Activated naive CD8-positive, alpha-beta T cell treated with anti-CD3 and anti-CD28 coated beads, Interleukin-2, amount 10 ng/mL, durations not matched to agents 7 days and 5 days (primary cell): Measurements from ENCODE around the gene PLEKHM3. TPM values are rescaled to one million over a fixed set of nuclear protein-coding genes. Genes with fewer than 3 reads are reported as not detected.

Experiments
- ATAC-seq: fragments of 150-1000 bp; cut with Tn5 transposase; one replicate; pipeline ENCODE4 v1.10.0; 2021; ENCODE audit warnings: low read depth, moderate library complexity
- POLR2A ChIA-PET: fragments of 350-600 bp; sonication (Branson Sonifier 250); formaldehyde crosslinking; loops from one replicate; lab custom pipeline; 2021; ENCODE audit warnings: antibody characterized with exemption; lab: Charles Lee
- DNase-seq: peaks from one replicate; pipeline ENCODE4 v3.0.0; 2021
- H3K27ac Mint-ChIP-seq: one replicate; pipeline ENCODE4 v1.8.0; 2022; ENCODE audit warnings: mild to moderate bottlenecking, mixed read lengths
- H3K27me3 Mint-ChIP-seq: one replicate; pipeline ENCODE4 v1.8.0; 2022; ENCODE audit warnings: mild to moderate bottlenecking, moderate library complexity, mixed read lengths
- H3K36me3 Mint-ChIP-seq: one replicate; pipeline ENCODE4 v1.8.0; 2021; ENCODE audit warnings: mild to moderate bottlenecking, mixed read lengths
- H3K4me1 Mint-ChIP-seq: one replicate; pipeline ENCODE4 v1.8.0; 2021; ENCODE audit warnings: mixed read lengths
- H3K4me3 Mint-ChIP-seq: one replicate; pipeline ENCODE4 v1.8.0; 2022; ENCODE audit warnings: mild to moderate bottlenecking, moderate library complexity, mixed read lengths
- H3K9me3 Mint-ChIP-seq: one replicate; pipeline ENCODE4 v1.8.0; 2021; ENCODE audit warnings: mixed read lengths
- total RNA-seq, 2 experiments: library from RNA; stranded (reverse); gene quantifications; one replicate each; pipeline ENCODE4 v1.2.3, GENCODE V29; 2021

The PLEKHM3 gene
- total RNA-seq, 2 experiments from 2014 or later = 8.7 to 9.5 TPM

DNA sequence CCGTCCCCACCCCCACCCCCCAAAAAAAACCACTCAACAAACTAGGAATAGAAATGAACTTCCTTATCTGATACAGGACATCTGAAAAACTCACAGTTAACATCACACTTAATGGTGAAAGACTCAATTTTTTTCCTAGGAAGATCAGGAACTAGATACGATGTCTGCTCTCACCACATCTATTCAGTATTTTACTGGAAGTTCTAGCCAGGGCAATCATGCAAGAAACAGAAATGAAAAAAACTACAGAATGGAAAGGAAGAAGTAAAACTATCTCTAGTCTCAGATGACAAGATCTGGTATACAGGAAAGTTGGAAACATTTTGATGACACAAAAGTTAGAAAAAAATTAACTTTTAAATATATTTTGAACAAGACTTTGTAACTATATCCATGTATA lies 141.2 kb downstream of the PLEKHM3 start:
- H3K4me1 Mint-ChIP-seq = no peaks in the 10 kb centered on the region
- no peak overlapping the region for H3K4me3 Mint-ChIP-seq
- no peak overlapping the region for H3K27ac Mint-ChIP-seq
- no peaks in the 10 kb centered on the region for H3K9me3 Mint-ChIP-seq
- no peaks in the 10 kb centered on the region for H3K36me3 Mint-ChIP-seq
- H3K27me3 Mint-ChIP-seq = no peaks in the 10 kb centered on the region
- POLR2A ChIA-PET = no interaction called here
- no peak for DNase-seq
- ATAC-seq = no peak

- no peak for DNase-seq
- H3K9me3 Mint-ChIP-seq = no peaks in the 10 kb centered on the region
- no peaks in the 10 kb centered on the region for H3K4me1 Mint-ChIP-seq
- POLR2A ChIA-PET = no interaction called here
- no peak for ATAC-seq
- no peaks in the 10 kb centered on the region for H3K36me3 Mint-ChIP-seq
- H3K27me3 Mint-ChIP-seq = no peaks in the 10 kb centered on the region
- no peak overlapping the region for H3K27ac Mint-ChIP-seq
- no peak overlapping the region for H3K4me3 Mint-ChIP-seq
These were observed 142.1 kb downstream of the PLEKHM3 start for GRCh38 chr2:207883002-207883780.

GRCh38 chr2:207881902-207882301 lies 143.4 kb downstream of the PLEKHM3 start:
- Mint-ChIP-seq H3K4me3 (no peak overlapping the region), H3K27ac (no peak overlapping the region), H3K4me1 (no peaks in the 10 kb centered on the region), H3K9me3 (no peaks in the 10 kb centered on the region), H3K27me3 (no peaks in the 10 kb centered on the region), H3K36me3 (no peaks in the 10 kb centered on the region)
- ATAC-seq = no peak
- DNase-seq = no peak
- POLR2A ChIA-PET = no interaction called here

GRCh38 chr2:207879536-207879935 lies 145.8 kb downstream of the PLEKHM3 start:
- Mint-ChIP-seq H3K4me3 (no peak overlapping the region), H3K36me3 (no peaks in the 10 kb centered on the region), H3K27ac (no peak overlapping the region), H3K27me3 (no peaks in the 10 kb centered on the region), H3K9me3 (no peaks in the 10 kb centered on the region), H3K4me1 (no peaks in the 10 kb centered on the region)
- POLR2A ChIA-PET = no interaction called here
- ATAC-seq (no peak), DNase-seq (no peak)

GRCh38 chr2:207876842-207877535 lies 148.3 kb downstream of the PLEKHM3 start:
- no peak for ATAC-seq
- H3K36me3 Mint-ChIP-seq = no peaks in the 10 kb centered on the region
- POLR2A ChIA-PET = no interaction called here
- no peak overlapping the region for H3K27ac Mint-ChIP-seq
- H3K4me1 Mint-ChIP-seq = no peaks in the 10 kb centered on the region
- H3K4me3 Mint-ChIP-seq = no peak overlapping the region
- no peaks in the 10 kb centered on the region for H3K27me3 Mint-ChIP-seq
- H3K9me3 Mint-ChIP-seq = no peaks in the 10 kb centered on the region
- no peak for DNase-seq

GRCh38 chr2:207875473-207876212 lies 149.7 kb downstream of the PLEKHM3 start:
- Mint-ChIP-seq H3K36me3 (no peaks in the 10 kb centered on the region), H3K4me1 (no peaks in the 10 kb centered on the region), H3K27me3 (no peaks in the 10 kb centered on the region), H3K9me3 (no peaks in the 10 kb centered on the region), H3K27ac (no peak overlapping the region), H3K4me3 (no peak overlapping the region)
- ATAC-seq = no peak
- no peak for DNase-seq
- POLR2A ChIA-PET = no interaction called here

- ATAC-seq (no peak), DNase-seq (no peak)
- no peaks in the 10 kb centered on the region for H3K9me3 Mint-ChIP-seq
- no peaks in the 10 kb centered on the region for H3K27me3 Mint-ChIP-seq
- H3K27ac Mint-ChIP-seq = no peak overlapping the region
- POLR2A ChIA-PET = no interaction called here
- H3K4me1 Mint-ChIP-seq = no peaks in the 10 kb centered on the region
- no peak overlapping the region for H3K4me3 Mint-ChIP-seq
- no peaks in the 10 kb centered on the region for H3K36me3 Mint-ChIP-seq
These were observed 151.5 kb downstream of the PLEKHM3 start for GRCh38 chr2:207873794-207874193.

DNA sequence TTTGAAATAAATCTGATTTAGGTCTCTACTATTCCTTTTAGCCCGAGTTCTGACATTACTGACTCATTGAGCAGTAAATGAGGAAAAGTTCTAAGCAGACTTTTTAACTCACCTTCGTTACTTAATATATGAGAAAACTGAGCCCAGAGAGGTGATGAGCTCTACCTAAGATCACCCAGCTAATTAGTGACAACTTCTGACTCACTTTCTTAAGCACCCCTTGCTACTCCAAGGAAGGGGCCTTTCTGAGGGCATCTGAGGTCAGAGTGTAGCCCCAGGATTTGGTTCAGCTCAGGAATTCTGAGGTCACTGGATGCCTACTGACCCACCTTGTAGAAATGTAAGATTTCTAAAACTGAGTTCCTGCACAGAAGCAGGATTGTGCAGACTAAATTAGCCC lies 153.4 kb downstream of the PLEKHM3 start:
- ATAC-seq (no peak), DNase-seq (no peak)
- POLR2A ChIA-PET = no interaction called here
- no peak overlapping the region for H3K27ac Mint-ChIP-seq
- no peaks in the 10 kb centered on the region for H3K4me1 Mint-ChIP-seq
- H3K27me3 Mint-ChIP-seq = no peaks in the 10 kb centered on the region
- H3K4me3 Mint-ChIP-seq = no peak overlapping the region
- H3K9me3 Mint-ChIP-seq = no peaks in the 10 kb centered on the region
- no peaks in the 10 kb centered on the region for H3K36me3 Mint-ChIP-seq

DNA sequence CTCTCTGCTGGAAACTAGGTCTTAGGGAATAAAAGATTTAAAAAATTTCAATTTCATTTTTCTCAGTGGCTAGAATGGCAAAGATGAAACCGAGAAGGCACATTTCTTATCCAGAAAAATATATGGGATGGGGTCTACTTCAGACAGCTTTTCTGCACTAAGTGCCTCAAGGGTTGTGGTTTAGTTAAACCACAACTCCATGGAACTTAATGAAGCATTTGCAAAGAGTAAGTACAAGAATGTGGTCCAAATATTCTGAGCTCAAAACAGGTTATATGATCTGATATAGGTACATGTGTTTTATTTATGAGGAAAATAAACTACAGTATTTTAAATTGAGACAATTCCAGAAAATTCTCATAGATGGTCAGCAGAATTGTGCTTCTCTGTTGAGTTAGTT lies 153.8 kb downstream of the PLEKHM3 start:
- POLR2A ChIA-PET = no interaction called here
- H3K27me3 Mint-ChIP-seq = no peaks in the 10 kb centered on the region
- H3K9me3 Mint-ChIP-seq = no peaks in the 10 kb centered on the region
- H3K27ac Mint-ChIP-seq = no peak overlapping the region
- DNase-seq = no peak
- no peak overlapping the region for H3K4me3 Mint-ChIP-seq
- ATAC-seq = no peak
- H3K36me3 Mint-ChIP-seq = no peaks in the 10 kb centered on the region
- H3K4me1 Mint-ChIP-seq = no peaks in the 10 kb centered on the region

GRCh38 chr2:207870814-207871213 lies 154.5 kb downstream of the PLEKHM3 start:
- POLR2A ChIA-PET = no interaction called here
- Mint-ChIP-seq H3K36me3 (no peaks in the 10 kb centered on the region), H3K4me3 (no peak overlapping the region), H3K4me1 (no peaks in the 10 kb centered on the region), H3K9me3 (no peaks in the 10 kb centered on the region), H3K27ac (no peak overlapping the region), H3K27me3 (no peaks in the 10 kb centered on the region)
- ATAC-seq (no peak), DNase-seq (no peak)

DNA sequence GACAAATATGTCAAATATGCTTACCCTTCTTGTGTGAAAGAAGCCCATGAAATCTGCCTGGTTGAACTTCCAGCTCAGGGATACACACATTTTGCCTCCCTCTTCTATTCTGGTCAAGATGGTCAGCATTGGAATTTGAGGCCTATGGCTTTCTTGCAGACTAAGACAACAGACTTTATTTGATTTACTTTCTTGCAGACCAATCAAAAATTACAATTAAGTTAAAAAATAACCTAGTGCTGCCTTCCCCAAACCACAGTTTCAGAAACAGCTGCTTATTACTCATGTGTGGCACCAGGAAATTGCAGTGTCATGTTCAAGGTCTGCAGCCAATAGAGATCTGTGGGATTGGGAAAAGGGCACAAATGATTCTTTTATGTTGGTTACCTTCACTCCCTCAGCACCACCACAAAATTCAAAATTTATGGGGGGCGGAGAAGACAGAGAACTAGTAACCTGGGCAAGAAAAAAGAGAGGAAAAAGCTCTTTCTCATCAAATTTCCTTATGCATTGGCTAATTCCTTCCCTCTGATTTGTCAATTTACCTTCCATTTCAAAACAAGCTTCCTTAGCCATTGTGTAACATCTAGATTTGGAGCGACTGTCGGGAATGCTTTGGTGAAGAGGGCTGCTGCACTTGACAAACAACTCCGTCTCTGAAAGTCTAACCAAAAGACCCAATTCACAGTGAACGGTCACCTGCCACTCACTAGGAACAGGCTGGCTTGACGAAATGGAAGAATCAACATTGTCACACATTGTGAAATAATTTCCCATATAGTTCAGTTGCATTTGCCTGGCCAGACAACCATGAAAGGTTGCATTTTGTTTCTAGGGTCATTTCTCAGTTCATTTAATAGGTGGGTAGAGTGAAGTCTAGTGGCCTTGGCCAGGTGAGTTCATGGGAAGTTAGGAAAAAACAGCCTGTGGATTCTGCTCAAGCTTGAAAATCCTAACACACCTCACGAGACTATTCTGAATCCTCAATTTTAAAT lies 155.2 kb downstream of the PLEKHM3 start:
- Mint-ChIP-seq H3K4me1 (no peaks in the 10 kb centered on the region), H3K4me3 (no peak overlapping the region), H3K27me3 (no peaks in the 10 kb centered on the region), H3K9me3 (no peaks in the 10 kb centered on the region), H3K27ac (no peak overlapping the region), H3K36me3 (no peaks in the 10 kb centered on the region)
- ATAC-seq = no peak
- POLR2A ChIA-PET = no interaction called here
- no peak for DNase-seq

- Mint-ChIP-seq H3K4me1 (no peaks in the 10 kb centered on the region), H3K9me3 (no peaks in the 10 kb centered on the region), H3K27me3 (no peaks in the 10 kb centered on the region), H3K36me3 (no peaks in the 10 kb centered on the region), H3K4me3 (no peak overlapping the region), H3K27ac (no peak overlapping the region)
- ATAC-seq (no peak), DNase-seq (no peak)
- POLR2A ChIA-PET = no interaction called here
These were observed 156.3 kb downstream of the PLEKHM3 start for GRCh38 chr2:207868855-207869596.
